Measurements from ENCODE around the gene CYB5R4.
"Not testable (repeated sequence)": the region's sequence is repeated elsewhere in the genome, so short reads cannot be mapped to it uniquely, and the experiment has no call there.

Gene CYB5R4

DNA sequence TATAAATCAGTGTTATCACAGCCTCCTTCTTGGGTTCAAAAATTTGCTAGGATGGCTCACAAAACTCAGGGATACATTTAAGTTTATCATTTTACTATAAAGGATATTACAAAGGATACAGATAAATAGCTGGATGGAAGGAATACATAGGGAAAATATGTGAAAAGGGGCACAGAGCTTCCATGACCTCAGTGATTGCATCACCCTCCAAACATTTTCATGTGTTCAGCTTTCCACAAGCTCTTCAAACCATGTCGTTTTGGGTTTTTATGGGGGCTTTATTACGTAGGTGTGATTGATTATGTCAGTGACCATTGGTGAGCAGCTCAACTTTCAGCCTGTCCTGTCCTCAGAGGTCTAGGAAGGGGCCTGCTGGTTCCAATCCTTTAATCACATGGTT, 68.0 kb downstream of the CYB5R4 start:
- H3K4me3 ChIP-seq (ENCODE audit: low read depth in 1 of 5, low read length in 5 of 5), result no peak overlapping the region
- no peak overlapping the region for H3K27ac ChIP-seq (ENCODE audit: low read depth, low read length)
- H3K27me3 ChIP-seq (ENCODE audit: control insufficient read depth in 5 of 5, insufficient read depth in 4 of 5, low read length in 5 of 5), result no peaks in the 10 kb centered on the region
- H3K36me3 ChIP-seq (ENCODE audit: control insufficient read depth in 5 of 5, insufficient read depth in 5 of 5, low read length in 5 of 5), result peaks cover 26 to 40% (median 32%) of the 10 kb centered on the region in 5 donors
- H3K9me3 ChIP-seq (ENCODE audit: control insufficient read depth in 5 of 5, low read length in 5 of 5), result no peaks in the 10 kb centered on the region
- H3K9ac ChIP-seq (ENCODE audit: low read length in 5 of 5), result no peak overlapping the region
- no peaks in the 10 kb centered on the region for H3K4me1 ChIP-seq (ENCODE audit: control insufficient read depth in 5 of 5, insufficient read depth in 5 of 5, low read length in 5 of 5)

DNA sequence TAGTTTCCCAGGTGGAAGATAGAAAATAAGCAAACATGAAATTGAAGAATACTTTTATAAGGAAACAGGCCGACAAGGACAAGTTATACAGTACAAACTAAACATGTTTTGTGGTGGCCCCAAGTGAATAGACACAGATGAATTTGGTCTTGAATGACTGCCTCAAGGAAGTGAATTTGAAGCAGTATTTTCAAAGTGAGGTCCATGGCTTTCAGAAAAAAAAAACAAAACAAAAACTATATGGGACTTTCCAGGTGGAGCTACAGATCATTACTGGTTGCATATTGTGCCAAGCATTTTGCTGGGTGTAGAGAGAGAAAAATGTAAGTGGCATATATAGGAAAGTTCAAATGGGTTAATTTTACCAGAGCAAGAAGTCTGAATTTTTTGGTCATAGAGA, 68.8 kb downstream of the CYB5R4 start:
- Histone ChIP-seq H3K36me3 (ENCODE audit: control insufficient read depth in 5 of 5, insufficient read depth in 5 of 5, low read length in 5 of 5) (peaks cover 26 to 37% (median 31%) of the 10 kb centered on the region in 5 donors), H3K4me3 (ENCODE audit: low read depth in 1 of 5, low read length in 5 of 5) (no peak overlapping the region), H3K27ac (ENCODE audit: low read depth, low read length) (no peak overlapping the region), H3K9ac (ENCODE audit: low read length in 5 of 5) (no peak overlapping the region), H3K27me3 (ENCODE audit: control insufficient read depth in 5 of 5, insufficient read depth in 4 of 5, low read length in 5 of 5) (no peaks in the 10 kb centered on the region), H3K4me1 (ENCODE audit: control insufficient read depth in 5 of 5, insufficient read depth in 5 of 5, low read length in 5 of 5) (no peaks in the 10 kb centered on the region), H3K9me3 (ENCODE audit: control insufficient read depth in 5 of 5, low read length in 5 of 5) (no peaks in the 10 kb centered on the region)

DNA sequence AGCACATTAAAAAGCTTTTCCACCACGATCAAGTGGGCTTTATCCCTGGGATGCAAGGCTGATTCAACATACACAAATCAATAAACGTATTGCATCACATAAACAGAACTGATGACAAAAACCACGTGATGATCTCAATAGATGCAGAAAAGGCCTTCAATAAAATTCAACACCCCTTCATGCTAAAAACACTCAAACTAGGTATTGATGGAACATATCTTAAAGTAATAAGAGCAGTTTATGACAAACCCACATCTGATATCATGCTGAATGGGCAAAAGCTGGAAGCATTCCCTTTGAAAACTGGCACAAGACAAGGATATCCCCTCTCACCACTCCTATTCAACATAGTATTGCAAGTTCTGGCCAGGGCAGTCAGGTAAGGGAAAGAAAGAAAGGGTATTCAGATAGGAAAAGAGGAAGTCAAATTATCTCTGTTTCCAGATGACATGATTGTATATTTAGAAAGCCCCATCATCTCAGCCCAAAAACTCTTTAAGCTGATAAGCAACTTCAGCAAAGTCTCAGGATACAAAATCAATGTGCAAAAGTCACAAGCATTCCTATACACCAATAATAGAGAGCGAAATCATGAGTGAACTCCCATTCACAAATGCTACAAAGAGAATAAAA, 86.8 kb downstream of the CYB5R4 start:
- H3K4me1 ChIP-seq (ENCODE audit: control insufficient read depth in 5 of 5, insufficient read depth in 5 of 5, low read length in 5 of 5); H3K9me3 ChIP-seq (ENCODE audit: control insufficient read depth in 5 of 5, low read length in 5 of 5); H3K27ac ChIP-seq (ENCODE audit: low read depth, low read length); H3K4me3 ChIP-seq (ENCODE audit: low read depth in 1 of 5, low read length in 5 of 5); H3K27me3 ChIP-seq (ENCODE audit: control insufficient read depth in 5 of 5, insufficient read depth in 4 of 5, low read length in 5 of 5); H3K9ac ChIP-seq (ENCODE audit: low read length in 5 of 5): not testable (repeated sequence)
- peaks cover 3 to 19% (median 13%) of the 10 kb centered on the region in 5 donors for H3K36me3 ChIP-seq (ENCODE audit: control insufficient read depth in 5 of 5, insufficient read depth in 5 of 5, low read length in 5 of 5)

DNA sequence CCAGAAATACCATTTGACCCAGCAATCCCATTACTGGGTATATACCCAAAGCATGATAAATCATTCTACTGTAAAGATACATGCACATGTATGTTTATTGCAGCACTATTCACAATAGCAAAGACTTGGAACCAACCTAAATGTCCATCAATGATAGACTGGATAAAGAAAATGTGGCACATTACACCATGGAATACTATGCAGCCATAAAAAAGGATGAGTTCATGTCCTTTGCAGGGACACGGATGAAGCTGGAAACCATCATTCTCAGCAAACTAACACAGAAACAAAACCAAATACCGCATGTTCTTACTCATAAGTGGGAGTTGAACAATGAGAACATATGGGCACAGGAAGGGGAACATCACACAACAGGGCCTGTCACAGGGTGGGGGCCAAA, 88.5 kb downstream of the CYB5R4 start:
- H3K27ac ChIP-seq (ENCODE audit: low read depth, low read length); H3K9me3 ChIP-seq (ENCODE audit: control insufficient read depth in 5 of 5, low read length in 5 of 5); H3K27me3 ChIP-seq (ENCODE audit: control insufficient read depth in 5 of 5, insufficient read depth in 4 of 5, low read length in 5 of 5); H3K4me3 ChIP-seq (ENCODE audit: low read depth in 1 of 5, low read length in 5 of 5); H3K9ac ChIP-seq (ENCODE audit: low read length in 5 of 5); H3K4me1 ChIP-seq (ENCODE audit: control insufficient read depth in 5 of 5, insufficient read depth in 5 of 5, low read length in 5 of 5): not testable (repeated sequence)
- H3K36me3 ChIP-seq (ENCODE audit: control insufficient read depth in 5 of 5, insufficient read depth in 5 of 5, low read length in 5 of 5), result peaks cover 0 to 15% (median 5%) of the 10 kb centered on the region in 5 donors

DNA sequence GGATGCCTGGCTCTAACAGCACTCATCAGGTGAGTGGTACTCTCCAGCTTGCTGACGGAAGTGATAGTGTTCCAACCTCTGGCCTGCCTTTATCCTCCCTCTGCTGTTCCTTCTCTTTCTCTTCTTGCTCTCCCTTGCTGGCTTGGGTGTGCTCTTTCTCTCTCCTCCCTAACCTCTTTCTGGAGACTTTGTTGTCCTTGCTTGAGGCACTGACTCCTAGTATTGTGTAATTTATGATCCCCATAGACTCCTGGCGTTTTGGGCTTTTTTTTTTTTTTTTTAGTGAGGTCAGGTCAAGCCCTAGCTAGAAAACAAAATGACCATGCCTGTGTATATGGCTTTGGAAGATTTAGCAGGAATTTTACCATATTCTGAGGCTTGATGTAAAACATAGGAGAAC, 89.4 kb downstream of the CYB5R4 start:
- no peak overlapping the region for H3K4me3 ChIP-seq (ENCODE audit: low read depth in 1 of 5, low read length in 5 of 5)
- H3K9ac ChIP-seq (ENCODE audit: low read length in 5 of 5), result no peak overlapping the region
- no peaks in the 10 kb centered on the region for H3K4me1 ChIP-seq (ENCODE audit: control insufficient read depth in 5 of 5, insufficient read depth in 5 of 5, low read length in 5 of 5)
- no peaks in the 10 kb centered on the region for H3K9me3 ChIP-seq (ENCODE audit: control insufficient read depth in 5 of 5, low read length in 5 of 5)
- H3K27ac ChIP-seq (ENCODE audit: low read depth, low read length), result no peak overlapping the region
- H3K27me3 ChIP-seq (ENCODE audit: control insufficient read depth in 5 of 5, insufficient read depth in 4 of 5, low read length in 5 of 5), result no peaks in the 10 kb centered on the region
- peaks cover 0 to 10% (median 2%) of the 10 kb centered on the region in 5 donors for H3K36me3 ChIP-seq (ENCODE audit: control insufficient read depth in 5 of 5, insufficient read depth in 5 of 5, low read length in 5 of 5)

DNA sequence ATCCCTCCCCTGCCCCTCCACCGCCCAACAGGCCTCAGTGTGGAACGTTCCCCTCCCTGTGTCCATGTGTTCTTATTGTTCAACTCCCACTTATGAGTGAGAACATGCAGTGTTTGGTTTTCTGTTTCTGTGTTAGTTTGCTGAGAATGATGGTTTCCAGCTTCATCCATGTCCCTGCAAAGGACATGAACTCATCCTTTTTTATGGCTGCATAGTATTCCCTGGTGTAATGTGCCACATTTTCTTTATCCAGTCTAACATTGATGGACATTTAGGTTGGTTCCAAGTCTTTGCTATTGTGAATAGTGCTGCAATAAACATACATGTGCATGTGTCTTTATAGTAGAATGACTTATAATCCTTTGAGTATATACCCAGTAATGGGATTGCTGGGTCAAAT, 91.9 kb downstream of the CYB5R4 start:
- not testable (repeated sequence) for H3K4me1 ChIP-seq (ENCODE audit: control insufficient read depth in 5 of 5, insufficient read depth in 5 of 5, low read length in 5 of 5); H3K4me3 ChIP-seq (ENCODE audit: low read depth in 1 of 5, low read length in 5 of 5); H3K27ac ChIP-seq (ENCODE audit: low read depth, low read length); H3K9ac ChIP-seq (ENCODE audit: low read length in 5 of 5); H3K9me3 ChIP-seq (ENCODE audit: control insufficient read depth in 5 of 5, low read length in 5 of 5); H3K27me3 ChIP-seq (ENCODE audit: control insufficient read depth in 5 of 5, insufficient read depth in 4 of 5, low read length in 5 of 5)
- H3K36me3 ChIP-seq (ENCODE audit: control insufficient read depth in 5 of 5, insufficient read depth in 5 of 5, low read length in 5 of 5), result peaks cover 9 to 21% (median 10%) of the 10 kb centered on the region in 5 donors

DNA sequence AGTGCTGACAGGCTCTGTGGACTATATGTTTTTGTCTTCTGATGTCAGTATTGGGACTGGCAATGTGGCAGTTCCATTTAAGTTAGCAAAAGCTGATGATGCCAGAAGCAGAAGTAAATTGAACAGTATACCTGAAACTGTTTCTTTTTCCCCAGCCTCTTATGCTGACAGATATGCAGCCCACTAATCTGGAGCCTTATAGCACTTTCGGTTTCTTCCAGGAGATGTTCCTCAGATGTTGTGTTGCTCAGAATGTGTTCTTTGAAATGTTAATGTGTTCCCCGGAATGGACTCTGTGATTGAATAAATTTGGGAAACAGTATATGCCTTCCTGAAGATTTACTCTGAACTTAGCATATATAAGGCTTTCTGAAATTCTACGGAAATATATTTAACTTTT, 93.3 kb downstream of the CYB5R4 start:
- no peak overlapping the region for H3K9ac ChIP-seq (ENCODE audit: low read length in 5 of 5)
- no peaks in the 10 kb centered on the region for H3K9me3 ChIP-seq (ENCODE audit: control insufficient read depth in 5 of 5, low read length in 5 of 5)
- no peaks in the 10 kb centered on the region for H3K4me1 ChIP-seq (ENCODE audit: control insufficient read depth in 5 of 5, insufficient read depth in 5 of 5, low read length in 5 of 5)
- H3K36me3 ChIP-seq (ENCODE audit: control insufficient read depth in 5 of 5, insufficient read depth in 5 of 5, low read length in 5 of 5), result peaks cover 10 to 25% (median 14%) of the 10 kb centered on the region in 5 donors
- no peak overlapping the region for H3K27ac ChIP-seq (ENCODE audit: low read depth, low read length)
- H3K4me3 ChIP-seq (ENCODE audit: low read depth in 1 of 5, low read length in 5 of 5), result no peak overlapping the region
- no peaks in the 10 kb centered on the region for H3K27me3 ChIP-seq (ENCODE audit: control insufficient read depth in 5 of 5, insufficient read depth in 4 of 5, low read length in 5 of 5)

DNA sequence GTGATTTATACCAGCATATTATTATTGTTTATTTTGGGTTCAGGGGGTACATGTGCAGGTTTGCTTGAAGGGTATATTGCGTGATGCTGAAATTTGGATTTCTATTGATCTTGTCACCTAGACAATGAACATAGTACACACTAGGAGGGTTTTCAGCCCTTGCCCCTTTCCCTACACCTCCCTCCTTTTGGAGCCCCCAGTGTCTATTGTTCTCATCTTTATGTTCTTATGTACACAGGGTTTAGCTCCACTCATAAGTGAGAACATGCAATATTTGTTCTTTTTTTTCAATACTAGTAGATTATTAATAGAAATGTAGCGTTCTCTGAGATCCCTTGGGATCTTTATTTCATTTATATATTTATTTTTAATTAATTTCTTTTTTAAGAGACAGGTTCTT, 94.9 kb downstream of the CYB5R4 start:
- Histone ChIP-seq H3K27me3 (ENCODE audit: control insufficient read depth in 5 of 5, insufficient read depth in 4 of 5, low read length in 5 of 5) (no peaks in the 10 kb centered on the region), H3K4me3 (ENCODE audit: low read depth in 1 of 5, low read length in 5 of 5) (no peak overlapping the region), H3K27ac (ENCODE audit: low read depth, low read length) (no peak overlapping the region), H3K9me3 (ENCODE audit: control insufficient read depth in 5 of 5, low read length in 5 of 5) (no peaks in the 10 kb centered on the region), H3K36me3 (ENCODE audit: control insufficient read depth in 5 of 5, insufficient read depth in 5 of 5, low read length in 5 of 5) (peaks cover 15 to 35% (median 22%) of the 10 kb centered on the region in 5 donors), H3K9ac (ENCODE audit: low read length in 5 of 5) (no peak overlapping the region), H3K4me1 (ENCODE audit: control insufficient read depth in 5 of 5, insufficient read depth in 5 of 5, low read length in 5 of 5) (no peaks in the 10 kb centered on the region)

DNA sequence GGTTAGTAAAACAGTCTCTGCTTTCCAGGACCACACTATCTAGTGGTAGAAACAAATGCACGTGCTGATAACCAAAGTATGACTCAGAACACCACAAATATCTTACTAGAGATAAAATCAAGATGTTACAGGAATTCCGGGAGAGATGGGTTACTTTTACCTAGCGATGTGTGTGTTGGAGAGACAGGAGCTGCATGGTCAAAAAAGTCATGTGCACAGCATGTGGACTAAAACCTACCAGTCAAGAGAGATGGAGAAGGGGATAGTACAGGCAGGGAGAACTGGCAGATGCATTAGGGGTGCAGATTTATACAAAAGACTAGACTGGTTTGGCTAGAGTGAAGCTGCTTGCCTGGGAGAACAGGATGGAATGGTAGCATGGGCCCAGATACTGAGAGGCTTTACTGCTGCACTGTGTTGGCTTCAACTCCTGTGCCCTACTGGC, 98.8 kb downstream of the CYB5R4 start:
- no peaks in the 10 kb centered on the region for H3K4me1 ChIP-seq (ENCODE audit: control insufficient read depth in 5 of 5, insufficient read depth in 5 of 5, low read length in 5 of 5)
- H3K4me3 ChIP-seq (ENCODE audit: low read depth in 1 of 5, low read length in 5 of 5), result no peak overlapping the region
- H3K9ac ChIP-seq (ENCODE audit: low read length in 5 of 5), result no peak overlapping the region
- no peaks in the 10 kb centered on the region for H3K27me3 ChIP-seq (ENCODE audit: control insufficient read depth in 5 of 5, insufficient read depth in 4 of 5, low read length in 5 of 5)
- no peak overlapping the region for H3K27ac ChIP-seq (ENCODE audit: low read depth, low read length)
- no peaks in the 10 kb centered on the region for H3K9me3 ChIP-seq (ENCODE audit: control insufficient read depth in 5 of 5, low read length in 5 of 5)
- H3K36me3 ChIP-seq (ENCODE audit: control insufficient read depth in 5 of 5, insufficient read depth in 5 of 5, low read length in 5 of 5), result peaks cover 25 to 56% (median 39%) of the 10 kb centered on the region in 5 donors

DNA sequence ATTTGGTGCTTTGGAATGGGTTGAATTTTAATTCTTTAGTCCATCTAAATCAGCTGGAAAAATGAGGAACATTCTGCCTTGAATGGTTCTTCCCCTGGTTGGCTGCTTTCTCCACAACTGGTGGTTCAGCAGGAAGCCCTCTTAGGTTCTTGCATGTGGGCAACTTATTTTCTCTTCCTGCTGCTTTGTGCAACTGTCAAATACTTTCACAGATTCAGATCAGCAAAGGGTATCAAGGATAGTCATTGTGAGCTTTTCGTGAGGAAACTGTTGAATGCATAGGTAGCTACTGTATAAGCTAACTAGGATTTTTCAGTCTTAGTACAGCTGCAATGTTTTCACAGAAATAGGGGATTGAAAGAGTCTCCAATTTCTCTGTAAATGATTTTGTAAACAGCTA, 101.2 kb downstream of the CYB5R4 start:
- H3K4me3 ChIP-seq (ENCODE audit: low read depth in 1 of 5, low read length in 5 of 5), result no peak overlapping the region
- H3K9me3 ChIP-seq (ENCODE audit: control insufficient read depth in 5 of 5, low read length in 5 of 5), result peaks cover 0 to 8% (median 3%) of the 10 kb centered on the region in 5 donors
- no peaks in the 10 kb centered on the region for H3K4me1 ChIP-seq (ENCODE audit: control insufficient read depth in 5 of 5, insufficient read depth in 5 of 5, low read length in 5 of 5)
- H3K9ac ChIP-seq (ENCODE audit: low read length in 5 of 5), result no peak overlapping the region
- peaks cover 22 to 59% (median 40%) of the 10 kb centered on the region in 5 donors for H3K36me3 ChIP-seq (ENCODE audit: control insufficient read depth in 5 of 5, insufficient read depth in 5 of 5, low read length in 5 of 5)
- no peaks in the 10 kb centered on the region for H3K27me3 ChIP-seq (ENCODE audit: control insufficient read depth in 5 of 5, insufficient read depth in 4 of 5, low read length in 5 of 5)
- H3K27ac ChIP-seq (ENCODE audit: low read depth, low read length), result no peak overlapping the region
